Thymus (tissue), 11 donors: ENCODE measurements around the gene SIX2. TPM values are rescaled to one million over a fixed set of nuclear protein-coding genes. Genes with fewer than 3 reads are reported as not detected.

Experiments
- DNase-seq, 9 donors: peaks; one replicate each; pipeline ENCODE4 v3.0.0-alpha.2; 2013; ENCODE audit warnings: low spot score in 9 of 9, low read depth in 6 of 9, missing footprints in 1 of 9
- H3K27ac ChIP-seq, 2 donors: one replicate each; pipeline ENCODE4 v1.5.1; 2013; ENCODE audit warnings: control low read depth in 1 of 2, low read depth in 1 of 2, low read length in 1 of 2, mild to moderate bottlenecking in 1 of 2, moderate library complexity in 1 of 2
- H3K27me3 ChIP-seq, 2 donors: one replicate each; pipeline ENCODE4 v1.5.1; 2013; ENCODE audit warnings: low read length in 1 of 2; ENCODE audit not compliant: control insufficient read depth in 2 of 2, insufficient read depth in 1 of 2
- H3K36me3 ChIP-seq, 2 donors: one replicate each; pipeline ENCODE4 v1.5.1; 2013; ENCODE audit warnings: low read length in 1 of 2, mild to moderate bottlenecking in 1 of 2, moderate library complexity in 1 of 2; ENCODE audit not compliant: control insufficient read depth in 2 of 2, insufficient read depth in 2 of 2
- H3K4me1 ChIP-seq, 2 donors: one replicate each; pipeline ENCODE4 v1.5.1; 2013; ENCODE audit warnings: low read length in 2 of 2; ENCODE audit not compliant: control insufficient read depth in 2 of 2, insufficient read depth in 2 of 2
- H3K4me3 ChIP-seq, 2 donors: one replicate each; pipeline ENCODE4 v1.5.1; 2013; ENCODE audit warnings: low read length in 2 of 2, control low read depth in 1 of 2, mild to moderate bottlenecking in 1 of 2
- H3K9me3 ChIP-seq, 2 donors: one replicate each; pipeline ENCODE4 v1.5.1; 2013; ENCODE audit warnings: low read length in 1 of 2, mild to moderate bottlenecking in 1 of 2; ENCODE audit not compliant: control insufficient read depth in 2 of 2, insufficient read depth in 1 of 2
- WGBS: extraction: QIAGEN DNeasy Blood & Tissue Kit; methylation state at CpG from one replicate; pipeline ENCODE4 v1.1.7; 2013; 5-methylcytosine and 5-hydroxymethylcytosine counted together
- polyA plus RNA-seq: library from polyadenylated mRNA; stranded (reverse); fragments of 200-250 nt; gene quantifications from one replicate; pipeline ENCODE4 v1.2.3, GENCODE V29; 2013
- total RNA-seq: library from RNA; stranded (reverse); fragments of 120-200 nt; gene quantifications from one replicate; pipeline ENCODE4 v1.2.4, GENCODE V29; 2013
- donor health status: healthy.

SIX2 gene
- total and polyA plus RNA-seq, 2 donors, result 0.90 to 16.7 TPM

DNA sequence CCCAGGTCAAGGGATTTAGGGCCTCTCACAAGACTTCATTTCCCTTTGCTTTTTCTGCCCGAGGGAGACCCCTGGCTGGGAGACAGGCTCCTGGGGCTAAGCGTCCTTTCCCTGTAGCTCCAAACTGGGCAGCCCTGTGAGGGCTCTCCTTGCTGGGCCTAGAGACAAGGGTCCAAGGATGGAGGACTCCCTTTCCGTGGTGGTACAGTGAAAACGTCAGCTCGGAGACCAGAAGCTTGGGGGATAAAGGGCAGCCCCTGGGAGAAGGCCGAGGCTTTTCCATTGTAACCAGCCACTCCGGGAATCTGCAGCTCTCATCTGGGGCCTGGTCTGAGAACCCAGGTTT, 2.3 kb downstream of the SIX2 start:
- Histone ChIP-seq H3K9me3 (peaks cover 1 to 29% of the 10 kb centered on the region in 2 donors), H3K27me3 (peaks cover 98% of the 10 kb centered on the region in 2 donors), H3K36me3 (no peaks in the 10 kb centered on the region), H3K4me1 (peaks cover 6 to 32% of the 10 kb centered on the region in 2 donors), H3K27ac (no peak overlapping the region), H3K4me3 (no peak overlapping the region)
- 77% methylated on average over 7 of the region's 7 CpGs for whole genome bisulfite sequencing
- DNase-seq, result no peak

- H3K9me3 ChIP-seq, result peaks cover 1 to 29% of the 10 kb centered on the region in 2 donors
- peaks cover 98 to 99% of the 10 kb centered on the region in 2 donors for H3K27me3 ChIP-seq
- WGBS, result 19% methylated on average over 37 of the region's 37 CpGs
- no peak overlapping the region for H3K27ac ChIP-seq
- H3K4me3 ChIP-seq, result no peak overlapping the region
- no peaks in the 10 kb centered on the region for H3K36me3 ChIP-seq
- peaks cover 6 to 32% of the 10 kb centered on the region in 2 donors for H3K4me1 ChIP-seq
- no peak for DNase-seq
These were observed 3.0 kb downstream of the SIX2 start for GRCh38 chr2:45006041-45006941.

GRCh38 chr2:45005261-45006002, 3.8 kb downstream of the SIX2 start:
- H3K4me3 ChIP-seq, result no peak overlapping the region
- 8% methylated on average over 25 of the region's 25 CpGs for WGBS
- peaks cover 98 to 99% of the 10 kb centered on the region in 2 donors for H3K27me3 ChIP-seq
- peaks cover 6 to 35% of the 10 kb centered on the region in 2 donors for H3K4me1 ChIP-seq
- H3K27ac ChIP-seq, result peak overlapping the region in 1 of 2 donors; percentile 11
- H3K9me3 ChIP-seq, result peaks cover 2 to 25% of the 10 kb centered on the region in 2 donors
- no peak for DNase-seq
- no peaks in the 10 kb centered on the region for H3K36me3 ChIP-seq

GRCh38 chr2:45004562-45005191, 4.6 kb downstream of the SIX2 start:
- 5% methylated on average over 45 of the region's 45 CpGs for WGBS
- Histone ChIP-seq H3K4me1 (peaks cover 6 to 28% of the 10 kb centered on the region in 2 donors), H3K27ac (peak overlapping the region in 1 of 2 donors; percentile 62), H3K27me3 (peaks cover 96 to 98% of the 10 kb centered on the region in 2 donors), H3K9me3 (peaks cover 2 to 22% of the 10 kb centered on the region in 2 donors), H3K4me3 (no peak overlapping the region), H3K36me3 (no peaks in the 10 kb centered on the region)
- no peak for DNase-seq

- Histone ChIP-seq H3K27ac (no peak overlapping the region), H3K4me3 (no peak overlapping the region)
- WGBS, result 14% methylated on average over 41 of the region's 41 CpGs
These were observed 5.4 kb downstream of the SIX2 start for GRCh38 chr2:45003579-45004551.

DNA sequence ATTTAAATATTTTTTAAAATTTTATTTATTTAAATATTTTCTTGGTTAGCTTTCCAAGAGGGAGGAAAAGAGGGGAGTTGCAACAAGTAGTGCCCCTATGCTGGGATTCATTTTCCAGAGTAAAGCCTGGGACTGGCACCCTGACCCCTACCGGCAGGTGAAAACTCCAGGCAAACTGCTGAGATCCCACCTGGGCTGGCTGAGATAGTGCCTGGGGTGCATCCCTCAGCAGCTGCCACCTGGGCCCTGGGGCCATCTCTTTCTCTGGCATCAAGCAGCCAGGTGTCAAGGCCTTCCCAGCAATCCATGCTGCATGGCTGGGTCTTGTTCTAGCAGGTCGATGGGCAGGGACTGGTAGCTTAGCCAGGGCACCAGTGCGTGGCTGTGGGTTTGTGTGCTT, 6.6 kb downstream of the SIX2 start:
- no peak overlapping the region for H3K4me3 ChIP-seq

More at GRCh38 chr2:45003579-45004551, 5.4 kb downstream of the SIX2 start:
- H3K36me3 ChIP-seq, result no peaks in the 10 kb centered on the region
- H3K27me3 ChIP-seq, result peaks cover 94 to 100% of the 10 kb centered on the region in 2 donors
- DNase-seq, result no peak
- peaks cover 4 to 24% of the 10 kb centered on the region in 2 donors for H3K4me1 ChIP-seq
- H3K9me3 ChIP-seq, result peaks cover 2 to 22% of the 10 kb centered on the region in 2 donors

DNA sequence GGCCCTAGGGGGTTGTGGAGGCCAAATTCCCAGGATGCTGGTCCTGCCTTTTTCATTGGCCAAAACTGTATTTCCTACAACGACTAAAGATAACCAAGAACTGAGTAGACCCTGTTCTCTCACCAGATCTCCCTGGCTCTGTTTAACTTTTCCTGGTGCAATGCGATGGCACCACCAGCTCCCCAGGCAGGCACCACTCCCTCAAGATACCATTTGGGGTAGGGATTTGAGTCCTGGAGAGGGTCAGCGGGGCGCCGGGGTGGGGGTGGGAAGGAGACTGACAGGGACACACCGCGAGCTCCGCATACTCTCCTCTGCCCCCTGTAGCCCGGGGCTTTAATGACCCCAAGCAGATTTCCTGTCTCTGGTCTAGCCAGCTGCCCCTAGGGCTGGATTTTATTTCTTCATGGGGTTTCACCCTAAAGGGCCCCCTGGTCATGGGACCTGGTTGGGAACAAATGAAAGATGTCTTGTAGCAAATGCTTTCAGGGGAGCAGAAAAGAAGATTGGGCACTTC, 7.3 kb downstream of the SIX2 start:
- peaks cover 0 to 16% of the 10 kb centered on the region in 2 donors for H3K4me1 ChIP-seq
- H3K27ac ChIP-seq, result no peak overlapping the region
- peaks cover 2 to 18% of the 10 kb centered on the region in 2 donors for H3K9me3 ChIP-seq
- no peaks in the 10 kb centered on the region for H3K36me3 ChIP-seq
- no peak for DNase-seq
- H3K4me3 ChIP-seq, result no peak overlapping the region
- H3K27me3 ChIP-seq, result peaks cover 84 to 100% of the 10 kb centered on the region in 2 donors
- WGBS, result 7% methylated on average over 9 of the region's 9 CpGs

More for the DNA sequence above, 6.6 kb downstream of the SIX2 start:
- peaks cover 2 to 19% of the 10 kb centered on the region in 2 donors for H3K9me3 ChIP-seq
- 44% methylated on average over 3 of the region's 3 CpGs for WGBS
- H3K27me3 ChIP-seq, result peaks cover 91 to 100% of the 10 kb centered on the region in 2 donors
- DNase-seq, result no peak
- H3K27ac ChIP-seq, result no peak overlapping the region
- H3K4me1 ChIP-seq, result peaks cover 0 to 16% of the 10 kb centered on the region in 2 donors
- H3K36me3 ChIP-seq, result no peaks in the 10 kb centered on the region
